C4-2B (cell line): ENCODE data around the gene CMAS.

Source experiments
- ZFX ChIP-seq: fragments of 450-650 bp; IDR thresholded peaks from 2 replicates; pipeline ENCODE4 v1.6.1; 2017
- TF ChIP-seq, protein P1 (sequence below): fragments of 450-650 bp; conservative IDR thresholded peaks from 2 replicates; pipeline ENCODE4 v1.5.1; 2017; ENCODE audit warnings: mild to moderate bottlenecking

DNA sequence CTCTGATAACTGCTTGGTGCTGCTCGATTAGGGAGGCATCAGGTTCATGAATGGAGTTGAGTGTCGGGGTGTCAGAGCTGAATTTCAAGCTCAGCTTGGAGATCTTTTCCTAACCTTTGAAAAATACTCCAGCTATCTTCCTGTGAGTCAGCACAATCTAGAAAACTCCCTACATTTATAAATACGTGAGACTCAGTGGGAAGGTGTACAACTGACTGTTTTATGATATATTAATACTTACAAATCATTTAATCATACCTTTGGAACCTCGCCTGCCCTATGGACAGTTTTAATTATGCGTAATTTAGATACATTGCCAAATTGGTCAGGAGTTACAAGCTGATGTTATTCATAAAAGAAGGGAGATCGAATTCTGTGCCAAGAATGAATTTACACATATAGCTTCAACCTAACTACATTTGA is 961 bp downstream of the CMAS start:
- TF ChIP-seq, protein P1, sequence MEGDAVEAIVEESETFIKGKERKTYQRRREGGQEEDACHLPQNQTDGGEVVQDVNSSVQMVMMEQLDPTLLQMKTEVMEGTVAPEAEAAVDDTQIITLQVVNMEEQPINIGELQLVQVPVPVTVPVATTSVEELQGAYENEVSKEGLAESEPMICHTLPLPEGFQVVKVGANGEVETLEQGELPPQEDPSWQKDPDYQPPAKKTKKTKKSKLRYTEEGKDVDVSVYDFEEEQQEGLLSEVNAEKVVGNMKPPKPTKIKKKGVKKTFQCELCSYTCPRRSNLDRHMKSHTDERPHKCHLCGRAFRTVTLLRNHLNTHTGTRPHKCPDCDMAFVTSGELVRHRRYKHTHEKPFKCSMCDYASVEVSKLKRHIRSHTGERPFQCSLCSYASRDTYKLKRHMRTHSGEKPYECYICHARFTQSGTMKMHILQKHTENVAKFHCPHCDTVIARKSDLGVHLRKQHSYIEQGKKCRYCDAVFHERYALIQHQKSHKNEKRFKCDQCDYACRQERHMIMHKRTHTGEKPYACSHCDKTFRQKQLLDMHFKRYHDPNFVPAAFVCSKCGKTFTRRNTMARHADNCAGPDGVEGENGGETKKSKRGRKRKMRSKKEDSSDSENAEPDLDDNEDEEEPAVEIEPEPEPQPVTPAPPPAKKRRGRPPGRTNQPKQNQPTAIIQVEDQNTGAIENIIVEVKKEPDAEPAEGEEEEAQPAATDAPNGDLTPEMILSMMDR, result no peak
- TF ChIP-seq ZFX, result no peak
